PFSK-1 (cell line): Measurements from ENCODE around the gene NET1.

Source experiments
- POLR2AphosphoS5 ChIP-seq: IDR thresholded peaks from 2 replicates; pipeline ENCODE4 v1.6.1; 2012; ENCODE audit warnings: low read depth, mild to moderate bottlenecking, control low read depth, low read length, moderate library complexity
- REST ChIP-seq, 2 experiments: IDR thresholded peaks; 2 replicates each; pipeline versions ENCODE4 v1.6.1 to v1.8.0; 2011 to 2012; ENCODE audit warnings: low read depth in 2 of 2, low read length in 2 of 2, control low read depth in 1 of 2, inconsistent platforms in 1 of 2, mild to moderate bottlenecking in 1 of 2, moderate library complexity in 1 of 2; ENCODE audit not compliant: insufficient read depth in 1 of 2
- SIN3A ChIP-seq: IDR thresholded peaks from 2 replicates; pipeline ENCODE4 v1.6.1; 2012; ENCODE audit warnings: mild to moderate bottlenecking, low read length, moderate library complexity, borderline replicate concordance; ENCODE audit not compliant: insufficient read depth

DNA sequence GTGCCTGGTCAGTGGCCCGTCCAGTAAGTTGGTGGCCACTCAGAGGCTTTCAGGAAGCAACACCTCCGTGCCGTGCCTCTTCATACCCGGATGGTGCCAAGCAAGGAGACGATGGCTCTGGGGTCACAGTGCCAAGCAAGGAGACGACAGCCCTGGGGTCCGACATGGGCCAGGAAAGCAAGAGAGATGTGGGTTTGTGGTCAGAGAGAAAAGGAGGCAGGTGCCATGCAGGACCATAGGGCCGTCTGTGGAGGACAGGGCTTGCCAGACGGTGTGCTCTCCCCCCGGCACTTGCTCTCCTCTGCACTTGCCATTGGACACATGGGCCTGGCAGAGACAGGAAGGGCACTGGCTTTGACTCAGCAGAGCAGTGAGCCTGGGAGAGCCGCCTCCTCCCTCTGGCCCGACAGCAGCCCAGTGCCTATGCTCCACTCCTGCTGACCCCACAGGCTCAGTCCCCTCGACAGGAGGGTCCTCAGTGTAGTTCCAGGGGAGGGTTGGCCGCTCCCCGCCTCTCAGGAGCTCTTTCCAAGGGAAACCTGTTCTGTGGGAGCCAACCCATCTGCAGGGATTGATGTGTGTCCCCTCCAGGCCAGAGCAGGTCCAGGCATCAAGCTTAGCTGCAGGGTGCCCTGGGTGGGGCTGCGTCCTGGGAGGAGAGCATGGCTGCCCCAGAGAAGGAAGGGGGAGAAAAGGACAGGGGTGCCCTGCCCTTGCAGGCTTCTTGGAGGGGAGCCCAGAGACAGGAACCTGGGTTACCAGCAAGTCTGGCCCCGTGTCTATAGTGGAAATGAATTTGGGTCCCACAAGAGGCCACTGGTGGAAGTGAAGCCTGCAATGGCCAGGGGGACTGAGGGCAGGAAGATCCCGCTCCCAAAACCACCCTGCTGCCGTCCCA is 94.6 kb downstream of the NET1 start:
- TF ChIP-seq POLR2AphosphoS5 = no peak
- TF ChIP-seq SIN3A = no peak
- no peak for TF ChIP-seq REST (IDR thresholded peaks at IDR 0.05; ENCODE audit: insufficient read depth in 1 of 2, low read depth in 2 of 2, low read length in 2 of 2)
